HG02970 (cell line): ENCODE measurements around the gene PACRG.

Source experiments
- ATAC-seq: cut with Tn5 transposase; IDR thresholded peaks from one replicate; pipeline ENCODE4 v1.9.1; 2021; ENCODE audit warnings: mild to moderate bottlenecking, moderate library complexity, moderate number of reproducible peaks; ENCODE audit not compliant: unreplicated experiment, low FRiP score

The PACRG gene

DNA sequence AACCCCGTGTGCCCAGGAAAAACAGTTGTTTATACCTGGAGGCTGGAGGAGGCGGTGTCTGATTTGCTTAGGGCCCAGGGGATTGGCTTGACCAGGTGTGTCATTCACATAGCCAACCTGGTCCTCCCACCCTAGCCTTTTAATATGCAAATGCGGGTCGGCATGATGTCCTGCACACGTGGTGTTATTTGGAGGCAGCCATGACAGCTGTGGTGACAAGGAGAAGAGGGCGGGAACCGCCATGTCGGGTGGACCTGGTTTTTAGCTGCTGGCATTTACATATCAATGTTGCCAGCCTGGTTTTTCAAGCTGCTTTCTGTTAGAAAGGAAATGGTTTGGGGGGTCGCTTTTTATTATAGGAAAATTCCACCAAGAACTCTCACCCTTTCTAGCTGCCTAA, 395.3 kb downstream of the PACRG start:
- ATAC-seq, result no peak

DNA sequence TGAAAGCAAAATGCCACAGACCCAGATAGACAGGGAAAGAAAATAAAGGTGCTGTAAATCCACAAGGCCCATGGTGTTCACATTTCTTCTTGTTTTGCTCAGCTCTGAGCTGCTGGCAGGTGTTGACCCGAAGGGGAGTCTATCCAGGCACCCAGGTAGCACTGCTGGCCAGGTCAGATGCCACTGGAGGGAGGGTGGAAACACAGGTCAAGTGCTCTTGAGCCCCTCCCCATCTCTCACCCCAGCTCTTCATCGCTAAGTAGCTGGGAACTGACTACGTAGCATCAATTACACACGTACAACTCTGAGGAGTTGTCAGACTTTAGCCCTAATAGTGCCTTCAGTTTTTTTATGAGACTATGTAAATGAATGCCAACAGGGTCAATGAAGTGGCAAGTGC, 399.0 kb downstream of the PACRG start:
- ATAC-seq, result no peak

DNA sequence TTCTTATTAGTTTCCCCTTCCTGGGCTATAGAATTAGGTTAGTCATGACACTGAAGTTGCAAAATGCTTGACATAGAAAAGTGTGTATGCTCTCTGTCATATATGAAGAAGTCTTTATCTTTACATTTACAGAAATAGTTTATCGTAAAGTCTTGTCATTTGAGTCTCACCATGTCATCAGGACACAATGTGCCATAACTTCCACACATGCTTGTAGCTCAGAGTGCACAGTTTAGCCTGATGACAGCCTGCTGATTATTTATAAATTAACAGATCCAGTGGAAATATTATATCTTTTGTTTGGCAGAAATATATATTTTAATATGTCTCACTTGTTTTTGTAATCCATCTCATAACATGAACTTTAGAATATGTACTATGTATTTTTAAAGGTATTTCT, 399.8 kb downstream of the PACRG start:
- ATAC-seq, result no peak

DNA sequence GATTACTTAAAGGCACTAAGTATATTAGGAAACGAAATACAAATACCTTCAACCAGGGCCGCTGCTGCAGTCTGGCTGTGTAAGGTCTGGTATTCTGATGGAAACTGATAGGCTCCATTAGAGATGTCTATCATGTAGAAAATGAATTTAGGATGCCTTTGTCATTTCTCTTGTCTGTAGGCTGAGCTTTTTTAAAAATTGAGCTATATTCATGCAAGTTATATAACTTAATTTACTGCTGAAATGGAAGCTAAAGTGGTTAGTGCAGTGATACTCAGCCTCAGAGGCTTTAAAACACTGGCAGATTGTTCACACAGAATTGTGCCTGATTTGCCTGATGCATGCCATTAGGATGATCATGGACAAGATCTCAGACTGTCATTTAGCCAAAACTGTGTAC, 400.6 kb downstream of the PACRG start:
- ATAC-seq, result no peak

DNA sequence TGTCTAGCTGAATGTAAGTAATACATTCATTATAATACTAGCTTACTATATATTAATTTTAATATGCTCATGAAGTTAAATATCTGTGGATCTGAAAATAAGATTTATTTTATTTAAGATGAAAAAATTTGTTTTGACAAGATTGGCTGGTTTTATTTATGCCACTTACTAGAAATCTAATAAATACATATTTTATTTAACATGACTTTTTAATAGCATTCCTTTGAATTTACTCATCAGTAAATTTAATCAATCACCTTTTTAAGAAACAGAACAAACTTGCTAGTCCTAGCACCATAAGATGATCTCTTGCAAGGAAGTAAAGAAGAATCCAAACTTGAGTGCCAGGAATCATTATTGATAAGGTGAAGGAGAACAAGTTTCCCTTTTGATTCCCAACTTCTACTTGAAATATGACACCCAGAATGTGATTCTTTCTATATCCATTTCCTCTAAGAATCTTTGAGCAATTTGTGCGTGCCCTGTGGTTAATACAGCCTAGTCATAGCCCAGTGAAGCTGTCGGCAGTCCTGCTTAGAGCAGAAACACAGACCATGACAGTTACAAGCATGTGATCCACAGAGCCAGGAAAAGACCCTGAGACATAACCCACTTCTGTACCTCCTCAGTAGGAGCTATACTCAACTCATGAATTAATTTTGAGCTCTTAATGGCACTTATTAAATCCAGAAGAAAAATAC, 404.4 kb downstream of the PACRG start:
- ATAC-seq, result no peak

DNA sequence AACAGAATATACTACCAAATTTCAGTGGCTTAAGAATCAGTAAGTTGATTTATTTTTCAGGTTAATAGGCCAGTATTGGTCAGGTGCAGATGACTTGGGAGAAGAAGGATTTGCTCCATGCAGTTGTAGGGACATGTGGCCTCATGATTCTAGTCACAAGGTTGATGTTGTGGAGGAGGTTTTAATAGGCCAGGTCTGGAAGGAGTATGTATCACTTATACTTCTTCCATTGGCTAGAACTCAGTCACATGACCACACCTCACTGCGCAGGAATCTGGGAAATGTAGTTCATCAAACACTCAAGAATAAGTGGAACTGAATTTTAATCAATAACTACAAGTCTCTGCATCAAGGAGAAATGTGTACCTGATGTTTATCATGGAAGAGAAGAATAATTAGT, 405.2 kb downstream of the PACRG start:
- no peak for ATAC-seq

DNA sequence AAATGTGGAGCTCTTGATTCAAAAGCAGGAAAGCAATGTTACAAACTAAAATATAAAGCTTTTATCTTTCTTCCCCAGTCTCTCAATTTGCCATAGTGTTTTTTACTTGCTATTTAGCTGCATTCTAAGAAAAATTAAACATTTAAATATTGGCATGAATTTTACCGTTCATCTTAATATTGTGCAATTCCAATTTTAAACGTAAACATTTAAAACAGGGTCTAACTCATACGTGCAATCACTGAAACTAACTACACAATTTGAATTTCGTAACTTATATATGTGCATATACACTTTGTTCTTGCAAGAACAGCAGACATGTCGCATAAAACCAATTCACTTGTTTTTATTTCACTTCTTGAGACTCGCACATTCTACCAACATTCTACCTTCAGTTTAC, 405.9 kb downstream of the PACRG start:
- ATAC-seq, result no peak

DNA sequence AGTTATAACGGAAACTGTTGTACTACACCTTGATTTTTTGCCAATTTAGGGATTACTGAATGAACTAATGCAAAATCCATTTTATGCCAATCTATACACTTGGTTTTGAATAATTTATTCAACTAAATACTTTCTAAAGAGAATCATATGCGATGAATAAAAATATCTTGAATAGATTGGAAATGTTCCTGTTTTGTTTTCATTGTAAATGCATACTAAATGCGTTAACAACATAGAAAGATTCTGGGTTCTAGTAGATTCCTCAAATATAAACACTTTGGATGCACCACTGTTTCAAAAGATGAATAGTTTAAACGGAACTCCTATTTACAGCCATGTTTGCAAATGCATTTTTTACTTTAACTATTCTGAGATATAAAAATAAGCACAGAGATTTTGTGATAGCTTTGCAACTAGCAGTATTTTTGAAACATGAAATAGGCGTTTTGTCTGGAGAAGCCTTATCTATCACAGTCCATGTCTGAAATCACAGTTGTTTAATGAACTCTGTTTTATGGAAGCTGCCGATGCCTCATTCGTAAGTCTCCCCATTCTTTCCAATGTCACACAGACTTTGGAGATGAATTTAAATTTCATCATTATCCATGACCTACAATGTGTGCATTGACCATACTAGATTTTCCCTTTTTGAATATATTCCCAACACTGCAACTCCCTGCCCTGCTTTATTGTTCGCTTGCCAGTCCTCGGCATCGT, 409.1 kb downstream of the PACRG start:
- no peak for ATAC-seq

DNA sequence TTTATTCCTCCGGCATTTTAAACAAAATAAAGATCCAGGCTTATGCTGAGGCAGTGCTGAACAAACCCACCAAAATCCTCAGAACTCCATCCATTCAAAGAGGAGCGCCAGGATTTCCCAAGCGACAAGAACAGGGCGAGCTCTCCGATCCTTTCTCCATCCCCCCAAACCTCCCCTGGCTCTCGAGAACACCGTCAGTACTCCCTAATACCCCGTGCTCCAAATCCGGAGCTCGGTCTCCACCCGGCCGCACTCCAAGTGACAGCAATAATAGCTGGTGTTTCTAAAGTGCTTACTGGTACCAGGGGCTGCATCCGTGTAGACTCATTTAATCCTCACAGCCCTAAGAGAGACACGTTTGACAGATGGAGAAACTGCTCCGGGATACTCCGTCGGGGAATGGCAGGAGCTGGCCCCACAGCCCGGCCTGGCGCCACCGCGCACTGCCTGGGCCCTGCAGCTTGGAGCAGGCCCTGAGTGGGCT, 409.7 kb downstream of the PACRG start:
- ATAC-seq, result no peak

DNA sequence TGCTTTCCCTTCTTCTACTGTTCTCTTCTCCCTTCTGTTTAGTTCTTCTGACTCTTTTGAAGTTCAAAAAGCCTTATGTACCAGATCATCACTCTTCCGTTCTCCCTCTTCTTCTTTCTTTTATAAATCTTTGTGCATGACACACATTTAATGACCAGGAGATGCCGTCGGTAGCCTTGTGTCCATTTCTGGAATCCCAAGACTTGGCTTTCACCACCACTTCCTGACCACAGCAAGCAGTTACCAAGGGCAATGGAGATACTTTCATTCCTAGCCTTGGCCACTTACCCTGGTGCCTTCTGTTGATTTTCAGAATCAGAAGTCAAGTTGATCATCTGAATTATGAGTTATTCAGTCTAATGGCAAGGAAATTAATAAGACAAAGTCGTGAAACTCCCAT, 418.3 kb downstream of the PACRG start:
- no peak for ATAC-seq

DNA sequence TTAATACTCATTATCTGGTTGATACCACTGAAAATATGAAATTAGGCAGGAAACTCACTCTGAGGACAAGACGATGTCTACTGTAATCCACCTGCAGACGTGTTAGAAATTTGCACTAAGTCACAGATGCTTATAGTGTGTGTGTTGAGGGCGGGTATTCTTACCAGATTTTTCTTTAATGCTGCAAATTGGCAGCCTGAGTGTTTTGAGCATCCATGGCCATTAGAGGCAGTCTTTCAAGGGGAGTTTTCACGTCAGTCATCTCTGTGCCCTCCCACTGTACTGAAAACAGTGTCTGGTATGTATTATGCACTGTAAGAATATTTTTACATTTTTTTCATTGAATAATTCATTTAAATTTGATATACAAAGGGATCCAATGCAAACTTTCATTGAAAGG, 420.2 kb downstream of the PACRG start:
- ATAC-seq, result no peak

DNA sequence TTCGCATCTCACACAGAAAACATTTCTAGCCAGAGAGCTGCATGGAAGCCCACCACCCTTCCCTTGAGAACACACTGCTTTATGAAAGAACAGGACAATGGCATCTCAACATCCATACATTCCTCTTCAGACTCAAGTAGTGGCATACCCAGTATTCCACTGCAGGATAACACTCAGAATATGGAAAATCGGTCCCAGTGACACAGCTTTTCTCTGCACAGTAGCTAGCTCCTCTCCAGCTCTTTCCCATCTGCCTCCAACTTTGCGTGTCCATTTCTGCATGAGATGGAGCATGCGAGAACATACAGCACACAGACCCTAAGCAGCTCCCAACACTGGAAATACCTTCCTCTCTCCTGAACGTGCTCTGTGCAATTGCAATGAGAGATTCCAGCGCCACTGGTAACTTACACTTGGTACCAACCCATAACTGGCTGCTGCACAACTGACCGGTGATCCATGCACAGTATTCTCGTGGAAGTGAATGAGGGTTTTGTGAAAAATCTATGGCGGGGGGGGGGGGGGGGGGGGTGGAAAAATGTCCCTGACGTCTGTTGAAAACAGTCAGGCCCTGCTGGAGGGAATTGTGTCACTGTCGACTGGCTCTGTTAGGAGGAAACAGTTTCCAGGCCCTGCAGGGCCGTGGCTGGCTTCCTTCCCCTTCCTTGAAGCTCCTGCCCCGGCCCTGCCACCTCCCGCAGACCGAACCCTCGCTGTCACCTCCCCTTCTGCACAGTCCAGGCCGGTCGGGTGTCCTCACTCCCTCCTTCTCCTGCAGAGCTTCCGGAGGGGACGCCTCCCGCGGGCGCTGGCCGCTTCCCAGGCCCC, 420.9 kb downstream of the PACRG start:
- no peak for ATAC-seq

DNA sequence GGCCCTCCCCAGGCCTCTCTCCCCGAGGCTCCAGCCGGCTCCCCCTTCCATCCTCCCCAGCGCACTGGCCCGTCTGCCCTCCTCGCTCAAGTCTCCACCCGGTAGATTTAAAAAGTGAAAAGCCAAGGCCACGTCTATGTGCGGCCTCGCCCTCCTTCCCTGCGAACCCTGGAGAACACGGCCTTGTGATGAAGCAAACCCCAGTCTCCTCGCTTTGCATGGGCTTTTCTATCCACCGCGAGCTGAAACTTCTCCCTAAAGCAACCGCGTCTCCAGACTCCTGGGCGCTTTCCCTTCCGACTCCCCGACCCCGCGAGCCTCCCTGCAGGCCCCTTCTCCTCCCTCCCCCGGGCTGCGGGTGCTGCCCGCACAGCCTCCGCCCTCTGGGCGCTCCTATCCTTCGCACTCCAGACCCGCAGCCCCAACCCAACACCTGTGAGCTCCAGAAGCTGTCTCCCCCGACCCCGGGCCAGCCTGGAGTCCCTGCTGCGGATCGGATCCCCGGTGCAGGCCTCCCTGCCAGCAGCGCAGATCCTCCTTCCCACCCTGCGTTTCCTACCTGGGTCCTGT, 421.6 kb downstream of the PACRG start:
- no peak for ATAC-seq

DNA sequence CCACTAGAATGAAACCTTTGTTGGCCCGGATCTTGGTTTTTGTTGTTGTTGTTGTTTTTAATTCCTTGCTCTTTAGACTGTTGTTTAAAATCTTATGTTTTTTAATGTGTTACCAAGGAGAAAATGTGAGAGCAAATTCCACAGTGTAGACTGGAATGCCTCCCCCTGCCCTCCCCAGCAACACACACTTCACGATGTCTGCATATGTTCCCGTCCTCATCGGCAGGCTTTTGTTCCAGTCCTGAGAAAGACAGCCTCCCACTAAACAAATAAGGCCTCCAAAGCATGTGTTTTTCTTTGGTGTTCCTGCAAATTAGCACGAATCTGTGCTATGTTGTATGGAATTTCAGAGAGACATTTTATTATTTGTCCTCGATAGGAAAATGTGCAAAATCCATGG, 423.4 kb downstream of the PACRG start:
- no peak for ATAC-seq

DNA sequence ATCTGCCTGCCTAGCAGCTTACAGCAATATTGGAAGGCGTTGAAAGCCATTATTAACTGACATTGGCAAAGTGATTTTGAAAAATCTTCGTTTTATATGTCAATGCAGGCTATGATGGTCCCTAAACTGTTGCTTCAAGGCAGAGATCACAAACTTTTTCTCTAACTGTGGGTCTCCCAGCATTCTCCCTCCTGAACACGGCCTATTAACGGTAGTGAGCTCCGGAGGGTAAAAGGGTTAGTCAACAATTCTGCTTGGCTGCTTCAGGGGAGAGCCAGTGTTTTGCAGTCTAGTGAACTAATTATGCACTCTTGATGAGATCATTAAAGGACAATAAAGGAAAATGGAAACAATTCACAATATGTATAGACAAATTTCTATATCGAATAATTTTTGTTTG, 424.9 kb downstream of the PACRG start:
- no peak for ATAC-seq

DNA sequence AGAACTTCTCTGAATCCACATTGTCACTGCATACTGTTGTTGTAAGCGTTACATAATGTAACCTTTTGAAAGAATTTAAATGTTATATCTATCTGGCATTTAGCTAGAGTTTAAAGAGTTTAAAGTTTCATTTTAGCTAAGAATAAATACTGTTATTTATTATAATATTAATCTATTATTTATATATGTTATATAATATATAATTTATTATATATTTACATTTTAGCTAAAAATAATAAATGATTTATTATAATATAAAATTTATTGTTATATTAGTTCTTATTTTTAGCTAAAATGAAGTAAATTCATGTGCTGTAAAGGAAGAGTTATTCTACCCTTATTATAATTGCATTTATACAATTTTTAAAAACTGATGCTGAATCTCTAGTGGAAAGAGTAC, 431.3 kb downstream of the PACRG start:
- no peak for ATAC-seq

DNA sequence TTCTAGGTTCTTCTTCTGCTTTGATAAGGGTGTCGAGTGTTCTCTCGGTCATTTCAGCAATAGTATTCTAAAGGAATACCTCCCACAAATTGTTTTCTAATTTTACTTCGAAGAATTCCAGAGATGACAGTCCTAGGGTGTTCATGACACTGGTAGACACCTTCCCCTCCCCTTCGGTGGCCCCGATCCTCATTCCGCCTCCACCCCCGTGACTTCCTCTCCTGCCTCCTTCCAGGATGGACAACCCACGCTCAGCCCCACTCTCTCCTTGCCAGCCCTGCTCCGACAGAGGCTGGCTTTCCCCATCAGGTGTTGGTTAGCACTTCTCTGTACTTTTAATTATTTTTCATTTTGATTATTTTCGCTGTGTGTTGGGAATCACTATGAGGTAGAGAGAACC, 431.9 kb downstream of the PACRG start:
- ATAC-seq, result no peak

DNA sequence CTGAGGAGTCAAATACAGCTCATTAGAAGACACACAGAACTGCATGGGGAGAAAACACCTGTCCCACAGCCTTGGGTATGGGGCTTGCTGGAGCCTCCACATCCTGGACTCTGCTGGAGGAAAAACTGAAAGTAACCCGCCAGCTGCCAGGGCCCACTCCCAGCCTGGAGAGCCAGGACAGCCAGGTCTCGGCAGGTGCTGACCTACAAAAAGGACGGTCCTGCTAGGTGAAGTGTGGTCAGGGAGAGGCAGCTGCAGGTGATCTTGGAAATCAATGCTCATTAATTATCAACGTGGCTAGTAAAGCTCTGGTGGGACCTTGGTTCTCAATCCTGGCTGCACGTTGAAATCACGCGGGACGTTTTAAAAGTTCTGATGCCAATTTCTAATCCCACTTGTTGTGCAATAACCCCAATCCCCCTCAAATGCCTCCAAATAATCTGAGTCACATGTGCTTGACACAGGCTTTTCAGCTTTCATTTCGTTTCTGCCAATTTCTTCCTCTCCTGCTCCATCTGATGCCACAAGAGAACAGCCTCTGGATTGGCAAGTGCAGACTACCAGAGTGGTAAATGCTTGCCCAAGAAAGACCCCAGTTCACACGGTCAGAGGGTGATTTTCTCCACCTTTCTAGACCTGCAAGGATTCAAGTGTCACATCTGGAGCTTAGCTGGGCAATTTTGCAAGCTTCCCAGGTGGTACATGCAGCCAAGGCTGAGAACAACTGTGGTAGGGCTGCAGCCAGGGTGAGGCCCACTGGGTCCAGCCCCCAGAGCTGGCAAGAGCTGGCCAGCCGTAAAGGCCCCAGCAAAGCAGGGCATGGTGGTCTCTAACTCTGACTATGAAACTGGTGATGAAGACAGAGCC, 434.5 kb downstream of the PACRG start:
- no peak for ATAC-seq

DNA sequence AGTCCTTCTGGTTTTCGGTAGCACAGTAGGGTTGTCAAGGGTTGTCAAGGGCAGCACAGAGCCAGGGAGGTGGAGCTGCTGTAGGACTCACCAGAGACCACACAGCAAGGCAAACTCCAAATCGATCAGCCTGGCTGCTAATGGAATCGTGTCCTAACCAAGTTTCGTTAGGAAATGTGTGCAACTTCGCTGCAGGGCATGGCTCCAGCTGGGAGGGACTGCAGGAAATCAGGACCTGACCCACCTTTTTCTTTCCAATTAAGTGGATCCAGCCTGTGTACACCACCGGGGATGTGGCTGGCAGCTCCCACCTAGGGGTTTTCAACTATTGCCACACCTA, 435.1 kb downstream of the PACRG start:
- ATAC-seq, result no peak

DNA sequence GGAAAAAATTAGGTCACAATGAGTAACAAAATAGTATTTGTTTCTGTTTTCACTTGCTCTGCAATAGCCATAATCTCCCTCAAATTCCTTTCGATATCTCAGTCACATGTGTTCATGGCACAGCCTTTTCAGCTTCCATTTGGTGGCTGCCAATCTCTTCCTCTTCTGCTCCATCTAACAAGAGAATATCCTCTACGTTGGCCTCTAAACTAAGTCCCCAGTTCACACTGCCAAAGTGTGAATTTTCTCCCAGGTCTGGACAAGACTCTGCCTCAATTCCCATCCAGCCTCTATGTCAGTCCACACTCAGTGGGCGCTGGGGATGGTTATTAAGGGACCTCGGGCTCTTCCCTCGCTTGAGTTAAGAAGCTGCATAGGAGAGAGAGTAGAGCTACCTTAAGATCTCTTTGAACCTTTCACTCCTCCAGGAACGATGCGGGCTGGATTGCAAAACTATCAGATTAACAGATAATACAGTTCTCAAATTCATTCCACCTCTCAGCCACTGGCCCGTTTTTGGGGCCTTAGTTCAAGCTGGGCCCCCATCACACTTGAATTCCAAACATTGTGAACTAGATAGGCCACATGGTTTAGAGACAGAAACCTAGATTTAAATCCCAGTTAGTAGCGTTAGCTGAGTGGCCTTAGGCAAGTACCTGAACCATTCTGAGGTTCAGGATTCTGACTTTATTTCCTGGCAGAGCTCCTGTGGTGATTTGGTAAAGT, 436.6 kb downstream of the PACRG start:
- ATAC-seq, result no peak
